HepG2 (cell line): ENCODE results near the gene KLHDC7A. TPM values are rescaled to one million over a fixed set of nuclear protein-coding genes. Genes with fewer than 3 reads are reported as not detected.
"Not testable (repeated sequence)": the region's sequence is repeated elsewhere in the genome, so short reads cannot be mapped to it uniquely, and the experiment has no call there.

ENCODE experiments used
- ATAC-seq: fragments of 200-7000 bp; cut with Tn5 transposase; 3 replicates; pipeline ENCODE4 v1.9.1; 2020; ENCODE audit warnings: mild to moderate bottlenecking, moderate library complexity
- BruUV-seq: library from RNA; stranded (reverse); fragments of 400-500 nt; replicated peaks from 2 replicates; lab custom pipeline; 2021; lab: Mats Ljungman, UMichigan
- CTCF ChIA-PET: fragments of 300-600 bp; formaldehyde crosslinking; extraction: SDS; loops from one replicate; lab custom pipeline; 2021; ENCODE audit warnings: low total read pairs, inconsistent platforms, low intra/inter-chr PET ratio; lab: Yijun Ruan, JAX
- POLR2A ChIA-PET: fragments of 350-600 bp; sonication (Branson Sonifier 250); formaldehyde crosslinking; loops from one replicate; lab custom pipeline; 2020; ENCODE audit warnings: antibody characterized with exemption, inconsistent platforms; lab: Yijun Ruan, JAX
- DNase-seq: peaks from one replicate; pipeline ENCODE4 v3.0.0-alpha.2; 2015; ENCODE audit warnings: low spot score
- FAIRE-seq: peaks from 3 replicates; lab custom pipeline; 2011; peaks lifted over from hg19 to GRCh38; lab: Jason Lieb, UNC
- H2AFZ ChIP-seq: one replicate; pipeline ENCODE4 v1.6.1; 2011; ENCODE audit warnings: low read length, inconsistent platforms
- H3K27ac ChIP-seq: fragments of 300-600 bp; 3 replicates; pipeline ENCODE4 v1.8.0; 2011; ENCODE audit warnings: mixed run types, mild to moderate bottlenecking, mixed read lengths, low read length, inconsistent platforms; ENCODE audit not compliant: insufficient read depth; ENCODE audit errors: extremely low read length
- H3K27me3 ChIP-seq, 2 experiments: fragments of 200-600 bp in 1 of 2; 2 replicates in 1 of 2; 3 replicates in 1 of 2; pipeline versions ENCODE4 v1.6.0 to v1.8.0; 2011; ENCODE audit warnings: low read length in 2 of 2, mild to moderate bottlenecking in 2 of 2, moderate library complexity in 2 of 2, inconsistent platforms in 1 of 2; ENCODE audit not compliant: insufficient read depth in 2 of 2, control insufficient read depth in 1 of 2
- H3K36me3 ChIP-seq, 2 experiments: fragments of 200-600 bp in 1 of 2; replicated peaks in 1 of 2; 2 replicates in 1 of 2; 3 replicates in 1 of 2; pipeline versions ENCODE4 v1.5.1 to v1.8.0; 2011; ENCODE audit warnings: low read length in 2 of 2, inconsistent platforms in 1 of 2; ENCODE audit not compliant: insufficient read depth in 2 of 2, control insufficient read depth in 1 of 2
- H3K4me1 ChIP-seq: 2 replicates; pipeline ENCODE4 v1.5.1; 2012; ENCODE audit warnings: low read length, inconsistent platforms; ENCODE audit not compliant: insufficient read depth
- H3K4me2 ChIP-seq: 2 replicates; pipeline ENCODE4 v1.6.0; 2011; ENCODE audit warnings: low read depth, low read length, inconsistent platforms
- H3K4me3 ChIP-seq, 3 experiments: fragments of 200-600 bp in 1 of 3; sonication (generic), shearing (Covaris generic) in 1 of 3; replicated peaks in 1 of 3; 2 replicates each; pipeline ENCODE4 v1.5.1; 2011 to 2016; ENCODE audit warnings: low read length in 3 of 3, inconsistent platforms in 2 of 3, low read depth in 2 of 3, mild to moderate bottlenecking in 2 of 3, control low read depth in 1 of 3, mixed read lengths in 1 of 3; ENCODE audit not compliant: insufficient read depth in 1 of 3
- H3K79me2 ChIP-seq: one replicate; pipeline ENCODE4 v1.6.1; 2011; ENCODE audit warnings: low read length, inconsistent platforms; ENCODE audit not compliant: insufficient read depth
- H3K9ac ChIP-seq: 2 replicates; pipeline ENCODE4 v1.6.0; 2011; ENCODE audit warnings: mild to moderate bottlenecking, low read depth, low read length, inconsistent platforms; ENCODE audit not compliant: insufficient read depth
- H3K9me3 ChIP-seq: 2 replicates; pipeline ENCODE4 v1.5.1; 2012; ENCODE audit warnings: mild to moderate bottlenecking, low read length
- H4K20me1 ChIP-seq: 2 replicates; pipeline ENCODE4 v1.6.0; 2011; ENCODE audit warnings: inconsistent platforms, mild to moderate bottlenecking, low read length, moderate library complexity; ENCODE audit not compliant: insufficient read depth
- ARID3A ChIP-seq: IDR thresholded peaks from 2 replicates; pipeline ENCODE4 v1.6.1; 2012; ENCODE audit warnings: low read depth, low read length, improper control_type of control experiment
- DNMT1 ChIP-seq: sonication (generic); formaldehyde crosslinking; IDR thresholded peaks from 2 replicates; pipeline ENCODE4 v1.5.1; 2020; ENCODE audit warnings: mild to moderate bottlenecking, missing genetic modification reagents
- GMEB1 ChIP-seq: sonication (generic); formaldehyde crosslinking; IDR thresholded peaks from 2 replicates; pipeline ENCODE4 v1.5.1; 2020; ENCODE audit warnings: missing genetic modification reagents, mild to moderate bottlenecking, borderline replicate concordance
- SNAI1 ChIP-seq: sonication (generic); formaldehyde crosslinking; IDR thresholded peaks from 2 replicates; pipeline ENCODE4 v1.5.0; 2020; ENCODE audit warnings: mild to moderate bottlenecking, missing genetic modification reagents, borderline replicate concordance
- ZNF569 ChIP-seq: sonication (generic); formaldehyde crosslinking; IDR thresholded peaks from 2 replicates; pipeline ENCODE4 v1.5.0; 2020; ENCODE audit warnings: mild to moderate bottlenecking, missing genetic modification reagents, moderate library complexity, borderline replicate concordance
- ZNF597 ChIP-seq: sonication (generic); formaldehyde crosslinking; IDR thresholded peaks from 2 replicates; pipeline ENCODE4 v1.5.0; 2020; ENCODE audit warnings: missing genetic modification reagents
- WGBS: methylation state at CpG from one replicate; pipeline ENCODE4 v1.1.6; 2017; ENCODE audit warnings: low lambda C conversion rate; 5-methylcytosine and 5-hydroxymethylcytosine counted together
- in situ Hi-C: cut with HindIII; loops from 2 replicates; pipeline ENCODE4 v1.10.0; 2017; ENCODE audit warnings: low pct_unique_long_range_greater_than_20kb; ENCODE audit not compliant: extremely low pct_ligation_motif_present
- intact Hi-C: fragments of 100-400 bp; cut with micrococcal nuclease; formaldehyde crosslinking; loops from one replicate; pipeline ENCODE4 v1.10.0; 2022; ENCODE audit not compliant: unreplicated experiment
- polyA plus RNA-seq, 8 experiments: library from polyadenylated mRNA; depleted of rRNA in 3 of 8; stranded (reverse) in 7 of 8; unstranded in 1 of 8; fragments of >200 nt; fragmentation: Illumina TruSeq in 4 of 8; extraction: Trizol in 4 of 8; gene quantifications; 2 replicates each; pipeline versions ENCODE4 v1.2.1 to v1.2.3, GENCODE V29; 2011 to 2016; ENCODE audit warnings: low read depth in 4 of 8, missing spikeins in 1 of 8, mixed read lengths in 1 of 8; ENCODE audit not compliant: insufficient read depth in 1 of 8
- total RNA-seq, 5 experiments: library from RNA; depleted of rRNA; stranded (reverse); fragments of >200 nt; fragmentation: Illumina TruSeq; extraction: Trizol; gene quantifications; 2 replicates each; pipeline ENCODE4 v1.2.3, GENCODE V29; 2016; ENCODE audit warnings: low read depth in 1 of 5

Gene KLHDC7A
- total and polyA plus RNA-seq, 2 of the 13 experiments (the other 11 are each of a cell fraction or from before 2014, with no cell fraction given): 0.15 to 1.8 TPM

- TF ChIP-seq GMEB1 (CRISPR knock-in tag) (no peak), ARID3A (no peak), ZNF597 (CRISPR knock-in tag) (no peak), SNAI1 (CRISPR knock-in tag) (no peak), ZNF569 (CRISPR knock-in tag) (no peak), DNMT1 (CRISPR knock-in tag) (no peak)
Observed at GRCh38 chr1:18461656-18462055, 19.1 kb upstream of the KLHDC7A start (continued).

GRCh38 chr1:18462517-18462916 lies 18.2 kb upstream of the KLHDC7A start:
- 74% methylated on average over 5 of the region's 5 CpGs for WGBS

More at GRCh38 chr1:18462517-18462916, 18.2 kb upstream of the KLHDC7A start:
- CTCF ChIA-PET, H3K4me3 ChIP-seq, H3K27ac ChIP-seq, POLR2A ChIA-PET, ATAC-seq, FAIRE-seq, intact Hi-C loops, H3K9me3 ChIP-seq, H3K4me2 ChIP-seq, H3K79me2 ChIP-seq, H2AFZ ChIP-seq, DNase-seq, H3K36me3 ChIP-seq, BruUV-seq, in situ Hi-C loops, H4K20me1 ChIP-seq, H3K9ac ChIP-seq: not testable (repeated sequence)
- peaks cover 4 to 26% of the 10 kb centered on the region in 2 experiments; a peak in 2 of 5 replicates for H3K27me3 ChIP-seq
- H3K4me1 ChIP-seq: peaks cover 12% of the 10 kb centered on the region
